ENCODE results near the gene TMEM87B.

Gene TMEM87B

GRCh38 chr2:112054847-112055729, at the start of gene TMEM87B:
TSS of gene TMEM87B (plus strand) at chr2:112055269. CDS start at chr2:112055592, 323 bp downstream.
- DNase-seq: peak; percentile 91 to 97

GRCh38 chr2:112005406-112006075, 49.5 kb upstream of the TMEM87B start:
- no peak for DNase-seq

- DNase-seq: no peak
Observed at GRCh38 chr2:112006076-112006410, 49.0 kb upstream of the TMEM87B start.

- DNase-seq: no peak
Observed at GRCh38 chr2:112007493-112007892, 47.6 kb upstream of the TMEM87B start.

- DNase-seq: no peak
Observed at GRCh38 chr2:112008910-112009485, 46.1 kb upstream of the TMEM87B start.

GRCh38 chr2:112010751-112011150, 44.3 kb upstream of the TMEM87B start:
- DNase-seq: no peak

GRCh38 chr2:112012556-112012955, 42.5 kb upstream of the TMEM87B start:
- no peak for DNase-seq

- no peak for DNase-seq
Observed at GRCh38 chr2:112018846-112019245, 36.2 kb upstream of the TMEM87B start.

- DNase-seq: no peak
Observed at GRCh38 chr2:112019569-112019982, 35.5 kb upstream of the TMEM87B start.

GRCh38 chr2:112020561-112020960, 34.5 kb upstream of the TMEM87B start:
- DNase-seq: no peak

GRCh38 chr2:112021290-112021689, 33.8 kb upstream of the TMEM87B start:
- DNase-seq: no peak

GRCh38 chr2:112021781-112022231, 33.3 kb upstream of the TMEM87B start:
- no peak for DNase-seq

- DNase-seq: no peak
Observed at GRCh38 chr2:112023707-112024106, 31.4 kb upstream of the TMEM87B start.

GRCh38 chr2:112024231-112024630, 30.8 kb upstream of the TMEM87B start:
- DNase-seq: no peak

GRCh38 chr2:112024896-112025491, 30.1 kb upstream of the TMEM87B start:
- no peak for DNase-seq

- DNase-seq: no peak
Observed at GRCh38 chr2:112026509-112026908, 28.6 kb upstream of the TMEM87B start.

- DNase-seq: no peak
Observed at GRCh38 chr2:112027767-112028166, 27.3 kb upstream of the TMEM87B start.

- no peak for DNase-seq
Observed at GRCh38 chr2:112029164-112029563, 25.9 kb upstream of the TMEM87B start.

- no peak for DNase-seq
Observed at GRCh38 chr2:112031473-112032223, 23.4 kb upstream of the TMEM87B start.

GRCh38 chr2:112032224-112032586, 22.9 kb upstream of the TMEM87B start:
- DNase-seq: no peak

GRCh38 chr2:112032689-112033465, 22.2 kb upstream of the TMEM87B start:
- DNase-seq: no peak

- DNase-seq: no peak
Observed at GRCh38 chr2:112033600-112033999, 21.5 kb upstream of the TMEM87B start.

Data from SW 1271 (cell line).